Activated CD8-positive, alpha-beta memory T cell treated with anti-CD3 and anti-CD28 coated beads, Interleukin-2, amount 50 U/mL, for 48 hours (primary cell): ENCODE measurements around the gene ATXN10.

Experiments used
- DNase-seq: peaks from one replicate; pipeline ENCODE4 v3.0.0-alpha.2; 2020

The ATXN10 gene

DNA sequence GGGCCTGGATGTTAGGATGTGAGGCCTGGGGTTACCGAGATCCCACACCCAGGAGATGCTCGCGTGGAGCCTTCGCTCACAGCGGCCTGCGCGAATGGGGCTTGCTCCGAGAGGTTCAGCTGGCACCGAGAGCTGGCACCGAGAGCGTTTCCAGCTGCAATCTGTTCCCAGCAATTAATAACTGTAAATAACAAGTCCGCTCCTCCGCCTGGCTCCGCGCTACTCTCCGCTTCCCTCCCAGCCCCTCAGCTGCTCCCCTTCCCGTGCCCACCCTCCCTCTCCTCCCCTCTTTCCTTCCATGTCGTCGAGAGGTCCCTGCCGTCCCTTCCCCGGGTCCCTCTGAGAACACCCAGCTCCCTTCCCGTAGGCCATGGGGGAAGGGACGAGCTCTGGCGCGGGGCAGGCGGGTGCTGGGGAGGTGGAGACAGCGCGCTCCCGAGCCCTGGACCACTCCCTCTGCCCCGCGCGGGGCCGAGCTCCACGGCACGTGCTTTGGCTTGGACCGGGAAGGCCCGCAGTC lies 194.6 kb downstream of the ATXN10 start:
- DNase-seq, result no peak

DNA sequence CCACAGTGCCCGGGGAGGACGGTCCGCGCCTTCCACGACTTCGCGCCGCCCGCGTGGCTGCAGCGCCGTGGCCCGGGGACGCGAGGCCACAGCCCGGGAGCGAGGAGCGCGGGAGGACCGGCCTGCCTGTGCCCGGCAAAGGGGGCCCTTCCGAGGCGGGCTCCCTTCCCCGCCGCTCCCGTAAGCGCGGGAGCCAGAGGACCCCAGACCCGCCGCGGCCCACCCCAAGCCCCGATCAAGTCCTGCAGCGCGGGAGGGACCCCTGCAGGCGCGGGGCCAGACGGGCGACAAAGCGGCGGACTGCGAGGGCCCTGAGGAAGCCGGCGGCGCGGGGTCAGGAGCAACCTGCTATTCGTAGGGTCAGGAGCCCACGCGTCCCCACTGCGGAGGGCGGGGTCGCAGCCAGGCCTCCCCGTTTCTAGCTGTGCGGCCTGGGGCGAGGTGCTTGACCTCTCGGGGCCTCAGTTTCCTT lies 195.0 kb downstream of the ATXN10 start:
- no peak for DNase-seq

DNA sequence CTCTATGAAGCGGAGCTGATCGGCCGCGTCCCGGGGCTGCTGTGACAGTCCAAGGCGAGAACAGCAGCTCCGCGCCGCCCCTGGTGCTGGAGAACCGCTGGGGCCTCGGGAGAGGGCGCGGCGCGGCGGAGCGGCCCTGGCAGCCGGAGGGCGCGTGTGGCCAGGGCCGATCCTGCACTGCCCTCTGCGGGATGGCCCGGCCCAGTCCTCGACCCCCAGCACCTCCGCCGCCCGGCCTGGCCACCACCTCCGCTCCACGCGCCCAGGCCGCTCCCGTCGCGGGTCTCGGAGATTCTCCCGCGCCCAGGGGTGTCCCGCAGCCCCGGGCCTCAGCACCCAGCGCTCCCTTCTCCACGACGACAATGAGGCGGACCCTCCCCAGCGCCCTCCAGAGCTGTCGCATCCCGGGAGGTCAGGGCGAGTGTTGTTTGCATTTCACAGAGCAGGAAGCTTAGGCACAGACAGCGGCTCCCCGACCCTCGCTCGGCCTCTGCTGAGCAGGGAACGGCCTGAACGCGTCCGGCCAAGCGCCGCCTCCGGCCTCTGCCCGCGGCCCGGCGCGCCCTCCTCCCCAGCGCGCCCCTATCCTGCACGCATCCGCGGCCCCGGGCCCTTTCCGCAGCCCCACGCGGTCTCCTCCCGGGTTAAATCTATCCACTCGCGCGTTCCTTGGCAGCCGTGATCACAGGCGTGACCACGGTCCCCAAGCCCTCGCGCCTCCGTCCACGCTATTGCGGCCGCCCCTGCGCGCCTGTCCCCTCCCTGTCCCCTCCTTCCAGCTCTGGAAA lies 195.7 kb downstream of the ATXN10 start:
- DNase-seq, result no peak

DNA sequence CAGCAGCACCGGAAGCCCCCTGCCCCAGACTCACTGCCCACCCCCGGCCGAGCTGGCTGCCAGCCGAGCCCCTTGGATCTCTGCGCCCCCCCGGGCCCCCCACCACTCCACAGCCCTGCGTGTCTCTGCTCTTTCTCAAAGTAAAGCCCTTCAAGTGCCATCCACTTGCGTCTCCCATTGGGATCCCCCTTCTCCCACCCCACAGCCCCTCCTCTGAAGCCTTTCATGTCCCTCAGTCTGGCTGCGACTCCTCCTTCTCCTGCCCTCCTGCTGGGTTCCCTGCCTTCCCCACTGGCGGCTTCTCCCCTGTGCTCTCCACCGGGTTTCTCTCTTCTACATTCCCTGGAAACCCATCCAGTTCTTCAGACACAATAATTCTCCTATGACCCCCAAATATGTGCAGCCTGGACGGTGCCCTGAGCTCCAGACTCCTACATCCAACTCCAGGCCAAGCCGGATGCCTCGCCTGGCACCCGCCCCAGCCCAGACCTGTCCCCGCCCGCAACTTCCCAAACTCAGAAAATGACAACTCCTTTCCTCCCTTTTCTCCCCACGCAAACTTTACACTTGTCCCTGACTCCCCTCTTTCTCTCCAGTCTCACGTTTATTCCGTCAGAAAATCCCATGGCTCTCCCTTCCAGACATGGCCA lies 196.4 kb downstream of the ATXN10 start:
- no peak for DNase-seq

DNA sequence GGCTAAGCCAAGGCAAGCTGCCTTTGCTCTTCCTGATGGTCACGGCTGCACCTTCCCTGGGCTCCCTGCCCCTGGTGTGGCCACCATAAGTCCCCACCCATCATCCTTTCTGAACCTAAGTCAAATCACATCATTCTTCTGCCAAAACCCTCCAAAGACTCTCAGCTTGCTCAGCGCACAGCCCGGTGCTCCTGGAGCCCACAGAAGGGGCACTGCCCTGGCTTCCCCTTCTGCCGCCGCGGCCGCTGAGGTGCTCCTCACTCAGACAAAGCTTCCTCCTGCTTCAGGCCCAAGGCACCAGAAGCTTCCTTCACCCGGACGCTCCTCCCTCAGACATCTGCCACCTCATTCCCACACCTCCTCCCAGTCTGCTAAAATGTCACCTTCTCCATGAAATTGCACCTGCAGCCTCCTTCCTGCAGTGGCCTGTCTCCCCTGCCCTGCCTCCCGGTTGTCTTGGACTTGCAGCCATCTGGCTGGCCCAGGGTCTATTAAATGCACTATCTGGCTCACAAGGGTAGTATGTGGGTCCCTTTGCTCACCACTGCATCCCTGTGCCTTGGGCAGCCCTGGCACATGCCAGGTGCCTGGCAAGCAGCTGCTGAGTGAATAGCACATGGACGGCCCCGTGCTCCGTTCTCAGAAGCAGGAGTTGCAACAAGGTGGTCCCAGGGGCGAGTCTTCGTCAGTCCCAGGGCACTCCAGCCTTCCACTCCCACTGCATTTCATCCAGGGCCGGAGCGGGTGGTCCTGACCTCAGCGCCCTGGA lies 197.1 kb downstream of the ATXN10 start:
- no peak for DNase-seq

DNA sequence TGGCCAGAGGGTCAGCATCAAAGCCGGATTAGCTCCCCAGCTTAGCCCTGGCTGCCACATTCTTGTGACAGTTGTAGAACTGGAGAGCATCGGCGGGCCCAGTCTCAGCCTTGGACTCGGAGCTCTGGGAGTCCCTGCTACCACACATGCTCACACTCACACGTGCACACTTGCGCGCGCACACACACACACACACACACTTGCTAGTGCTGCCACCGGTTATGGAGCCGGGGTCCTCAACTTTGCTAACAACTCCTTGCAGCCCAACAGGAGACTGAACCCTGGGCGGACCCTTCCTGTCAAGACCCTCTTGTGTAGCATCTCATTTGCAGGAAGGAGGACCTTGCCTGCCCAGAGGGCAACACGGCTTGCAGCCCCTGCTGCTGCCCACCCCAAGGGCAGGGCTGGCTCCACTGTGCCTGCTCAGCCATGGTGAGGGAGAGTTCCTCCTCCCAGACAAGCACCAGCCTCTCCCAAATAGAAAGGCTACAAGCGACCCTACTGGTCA lies 197.8 kb downstream of the ATXN10 start:
- DNase-seq, result no peak

DNA sequence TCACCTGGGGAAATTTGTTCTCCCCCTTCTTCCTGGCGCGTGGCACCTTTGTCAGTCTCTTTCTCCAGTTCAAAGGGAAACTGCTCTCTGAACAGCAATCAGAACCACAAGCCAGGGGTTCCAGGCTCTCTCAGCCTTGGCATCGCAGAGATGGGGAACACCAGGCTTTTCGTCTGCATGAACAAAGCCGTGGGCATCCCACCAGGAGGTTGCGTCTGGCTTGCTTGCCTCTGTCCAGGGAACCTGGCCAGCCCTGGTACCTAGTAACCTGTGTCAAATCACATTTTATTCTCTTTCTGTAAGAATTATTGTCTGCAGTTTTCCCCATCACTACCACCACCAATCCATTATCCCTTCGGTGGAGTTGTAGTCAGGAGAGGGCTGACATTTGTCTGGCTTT lies 198.4 kb downstream of the ATXN10 start:
- no peak for DNase-seq

DNA sequence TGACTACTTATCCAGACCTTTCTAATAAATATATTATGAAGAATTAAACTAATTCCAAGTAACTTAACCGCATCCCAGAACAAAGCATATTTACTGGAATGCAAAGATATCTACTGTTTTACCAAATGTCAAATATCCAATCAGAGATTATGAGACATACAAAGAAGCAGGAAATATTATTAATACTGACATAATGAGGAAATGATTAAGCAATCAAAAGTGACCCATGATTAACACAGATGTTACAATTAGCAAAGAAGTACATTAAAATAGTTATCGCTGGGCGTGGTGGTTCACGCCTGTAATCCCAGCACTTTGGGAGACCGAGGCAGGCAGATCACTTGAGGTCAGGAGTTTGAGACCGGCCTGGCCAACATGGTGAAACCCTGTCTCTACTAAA lies 200.1 kb downstream of the ATXN10 start:
- DNase-seq, result no peak

DNA sequence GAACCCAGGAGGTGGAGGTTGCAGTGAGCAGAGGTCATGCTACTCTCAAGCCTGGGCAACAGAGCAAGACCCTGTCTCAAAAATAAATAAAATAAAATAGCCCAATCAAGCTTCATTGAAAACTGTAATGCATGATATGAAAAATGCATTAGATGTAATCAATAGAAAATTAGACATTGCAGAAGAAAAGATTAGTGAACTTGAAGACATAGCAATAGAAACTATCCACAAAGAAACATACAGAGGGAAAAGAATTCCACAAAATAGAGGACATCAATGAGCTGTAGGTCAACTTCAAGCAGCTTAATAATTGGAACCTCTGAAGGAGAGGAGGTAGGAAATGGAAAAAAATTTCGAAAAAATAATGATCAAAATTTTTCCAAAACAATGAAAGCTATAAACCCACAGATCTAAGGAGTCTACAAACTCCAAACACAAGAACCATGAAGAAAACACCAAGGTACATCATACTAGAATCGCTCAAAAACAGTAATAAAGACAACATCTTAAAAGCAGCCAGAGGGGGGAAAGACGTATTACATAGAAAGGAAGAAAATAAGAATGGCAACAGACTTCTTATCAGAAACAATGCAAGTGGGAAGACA lies 201.1 kb downstream of the ATXN10 start:
- no peak for DNase-seq

DNA sequence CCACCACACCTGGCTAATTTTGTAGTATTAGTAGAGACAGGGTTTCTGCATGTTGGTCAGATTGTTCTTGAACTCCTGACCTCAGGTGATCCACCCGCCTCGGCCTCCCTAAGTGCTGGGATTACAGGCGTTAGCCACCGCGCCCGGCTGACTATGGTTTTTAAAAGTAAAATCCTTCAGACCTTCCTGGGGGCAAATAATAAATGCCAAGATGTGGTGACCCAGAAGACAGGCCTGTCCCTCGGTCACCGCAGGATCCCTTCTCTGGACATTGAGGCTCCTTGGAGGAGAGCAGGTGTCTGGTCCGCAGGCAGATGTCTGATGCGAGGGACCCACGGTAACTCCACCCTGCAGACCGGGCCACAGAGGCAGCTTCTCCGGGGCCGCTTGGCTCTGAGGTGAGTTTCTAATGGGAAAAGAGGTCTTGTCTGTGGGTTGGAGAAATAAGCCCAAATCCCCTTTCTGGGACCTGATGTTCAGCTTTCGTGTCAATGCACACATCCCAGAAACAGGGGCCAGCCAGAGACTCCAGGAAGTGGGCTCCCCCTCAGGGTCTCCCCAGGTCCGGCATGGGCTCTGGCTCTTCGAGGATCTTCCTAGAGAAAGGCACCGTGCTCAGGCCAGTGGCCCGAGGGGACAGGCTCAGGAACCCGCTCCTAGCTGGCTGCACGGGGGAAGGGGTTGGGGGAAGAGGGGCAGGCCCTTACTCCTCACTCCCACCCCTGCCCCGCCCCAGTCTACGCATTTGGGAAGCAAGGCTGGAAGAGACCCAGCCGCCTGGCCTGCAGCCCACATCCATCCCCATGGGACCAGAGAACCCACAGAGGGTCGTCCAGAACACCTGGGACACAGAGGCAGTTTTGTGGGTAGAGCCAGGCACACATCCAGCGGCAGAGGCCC lies 204.8 kb downstream of the ATXN10 start:
- no peak for DNase-seq

DNA sequence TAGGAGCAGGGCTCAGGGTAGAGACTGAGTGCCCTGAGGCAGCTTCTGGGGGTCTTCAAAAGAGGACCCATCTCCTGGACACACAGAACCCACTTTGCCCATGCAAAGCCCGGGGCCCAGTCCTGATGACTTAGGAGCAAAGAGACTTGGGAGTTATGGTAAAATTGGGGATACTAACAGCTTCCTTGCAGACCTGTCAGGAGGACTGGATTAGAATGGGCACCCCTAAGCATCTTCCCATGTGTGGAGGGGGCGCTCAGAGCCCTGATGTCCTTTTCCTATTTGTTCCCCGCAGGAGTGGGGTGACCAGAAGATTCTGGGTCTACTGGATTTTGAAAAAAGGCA lies 205.4 kb downstream of the ATXN10 start:
- no peak for DNase-seq

DNA sequence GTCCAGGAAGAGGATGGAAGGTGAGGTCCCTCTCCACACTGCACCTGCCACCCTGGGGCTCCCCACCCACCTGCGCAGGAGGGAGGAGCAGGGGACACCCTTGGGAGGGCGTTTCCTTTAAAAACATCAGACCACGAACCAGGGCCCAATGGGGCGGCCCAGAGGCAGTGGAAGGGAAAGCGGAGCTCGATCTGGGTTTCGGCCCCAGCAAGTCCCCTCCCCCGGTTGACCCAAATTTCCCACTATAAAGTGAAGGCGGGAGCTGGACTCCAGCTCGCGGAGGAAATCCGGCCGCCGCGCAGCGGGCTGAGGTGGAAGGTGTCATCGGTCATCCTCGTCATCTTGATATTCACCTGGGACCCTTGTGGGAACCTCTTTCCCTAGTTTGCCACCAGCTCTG lies 206.0 kb downstream of the ATXN10 start:
- no peak for DNase-seq

DNA sequence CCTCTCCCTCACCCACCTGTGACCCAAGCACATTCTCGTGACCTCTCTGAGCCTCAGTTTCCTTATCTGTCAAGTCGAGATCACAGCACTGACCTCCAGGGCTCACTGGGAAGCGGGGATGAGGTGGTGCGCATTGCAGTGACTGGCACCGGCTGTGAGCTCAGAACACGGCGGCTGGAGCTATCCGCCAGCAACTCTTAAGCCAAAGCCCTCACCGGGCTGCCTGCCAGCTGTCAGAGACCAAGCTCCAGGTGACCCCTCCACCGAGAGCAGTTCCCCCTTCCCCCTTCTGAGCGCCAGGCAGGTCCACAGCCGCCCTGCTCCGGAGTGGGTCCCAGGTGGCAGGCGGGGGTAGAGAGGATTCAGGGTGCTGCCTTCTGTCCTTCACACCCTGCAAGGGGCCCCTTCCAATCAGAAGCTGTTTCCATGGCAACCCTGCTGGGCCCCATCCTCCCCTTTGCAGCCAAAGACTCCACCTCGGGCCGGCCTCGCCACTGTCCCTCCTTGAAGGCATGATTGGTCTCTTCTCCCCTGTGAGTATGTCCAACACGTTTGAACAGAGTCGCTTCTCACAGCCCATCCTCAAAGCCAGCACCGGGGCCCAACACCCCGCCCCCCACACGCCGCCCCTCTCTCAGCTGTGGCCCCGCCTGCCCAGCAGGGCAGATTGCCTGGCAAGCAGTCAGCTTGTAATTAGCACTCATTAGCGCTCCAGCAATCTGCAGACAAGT lies 206.6 kb downstream of the ATXN10 start:
- no peak for DNase-seq

DNA sequence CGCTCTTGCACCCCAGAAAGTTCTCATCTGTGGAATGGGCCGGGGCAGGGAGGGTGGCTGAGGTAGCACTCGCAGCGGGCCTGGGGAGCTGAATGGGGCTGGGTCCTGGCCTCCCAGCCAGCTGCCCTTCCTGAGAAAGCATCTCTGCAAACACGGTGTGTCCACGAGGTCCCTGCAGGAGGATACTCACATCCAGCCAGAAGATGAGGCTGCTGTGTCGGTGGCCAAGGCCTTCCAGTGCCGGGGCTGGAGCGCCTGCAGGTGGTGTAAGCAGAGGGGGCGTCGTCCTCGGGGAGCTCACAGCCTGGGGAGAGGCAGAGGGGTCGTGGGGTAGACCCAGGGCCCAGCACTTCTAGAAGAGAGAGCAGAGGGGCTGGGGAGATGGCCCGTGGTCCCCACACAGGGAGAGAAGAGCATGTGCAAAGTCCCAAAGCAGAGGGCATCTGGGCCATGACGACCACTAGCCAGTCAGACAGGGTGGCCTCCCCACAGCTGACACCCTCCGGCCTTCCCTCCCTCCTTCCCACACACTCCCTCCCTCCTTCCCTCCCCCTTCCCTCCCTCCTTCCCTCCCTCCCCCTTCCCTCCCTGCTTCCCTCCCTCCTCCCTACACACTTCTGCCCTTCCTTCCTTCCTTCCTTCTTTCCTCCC lies 207.4 kb downstream of the ATXN10 start:
- DNase-seq, result no peak

DNA sequence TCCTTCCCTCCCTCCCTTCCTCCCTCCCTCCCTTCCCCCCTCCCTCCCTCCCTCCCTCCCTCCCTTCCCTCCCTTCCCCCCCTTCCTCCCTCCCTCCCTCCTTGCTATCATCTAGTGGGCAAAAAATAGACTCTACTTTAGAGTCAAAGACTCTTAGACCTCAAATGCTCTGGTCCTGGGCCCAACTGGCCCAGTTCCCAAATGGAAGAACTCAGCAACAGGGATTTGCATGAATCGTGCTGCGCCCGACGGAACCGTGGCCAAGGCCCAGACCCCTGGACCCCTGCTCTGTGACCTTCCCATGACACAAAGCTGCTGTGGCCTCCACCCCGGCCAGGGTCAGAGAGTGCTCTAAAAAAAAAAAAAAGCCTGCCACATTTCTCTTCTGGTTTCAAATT lies 207.9 kb downstream of the ATXN10 start:
- DNase-seq, result no peak

DNA sequence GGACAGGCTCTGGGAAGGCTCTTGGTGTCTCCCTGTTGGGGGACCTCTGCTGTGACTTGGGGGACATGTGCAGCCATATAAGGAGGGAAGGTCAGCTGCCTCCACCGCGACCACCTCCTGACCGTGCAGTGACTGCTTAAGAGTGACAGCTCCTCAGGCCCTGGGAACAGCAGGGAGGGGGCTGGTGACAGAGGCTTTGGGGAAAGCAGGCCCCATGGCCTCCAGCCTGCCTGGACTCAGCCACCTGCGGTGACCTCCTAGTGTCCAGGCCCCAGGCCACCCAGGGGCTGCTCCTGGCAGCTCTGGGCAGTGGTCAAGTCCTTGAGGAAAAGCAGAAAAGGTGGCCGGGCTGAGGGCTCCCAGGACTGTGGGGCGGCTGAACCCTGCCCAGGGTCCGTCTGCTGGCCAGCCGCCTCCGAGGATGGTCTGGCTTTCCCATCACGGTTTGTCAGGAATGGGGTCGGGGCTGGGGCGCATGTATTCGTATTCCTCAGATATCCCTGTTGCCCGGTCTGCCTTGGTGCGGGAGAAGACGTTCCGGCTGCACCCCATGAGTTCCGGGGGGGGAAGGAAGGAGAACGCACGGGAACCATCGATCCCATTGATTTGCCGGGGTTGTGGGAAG lies 208.6 kb downstream of the ATXN10 start:
- DNase-seq, result no peak

DNA sequence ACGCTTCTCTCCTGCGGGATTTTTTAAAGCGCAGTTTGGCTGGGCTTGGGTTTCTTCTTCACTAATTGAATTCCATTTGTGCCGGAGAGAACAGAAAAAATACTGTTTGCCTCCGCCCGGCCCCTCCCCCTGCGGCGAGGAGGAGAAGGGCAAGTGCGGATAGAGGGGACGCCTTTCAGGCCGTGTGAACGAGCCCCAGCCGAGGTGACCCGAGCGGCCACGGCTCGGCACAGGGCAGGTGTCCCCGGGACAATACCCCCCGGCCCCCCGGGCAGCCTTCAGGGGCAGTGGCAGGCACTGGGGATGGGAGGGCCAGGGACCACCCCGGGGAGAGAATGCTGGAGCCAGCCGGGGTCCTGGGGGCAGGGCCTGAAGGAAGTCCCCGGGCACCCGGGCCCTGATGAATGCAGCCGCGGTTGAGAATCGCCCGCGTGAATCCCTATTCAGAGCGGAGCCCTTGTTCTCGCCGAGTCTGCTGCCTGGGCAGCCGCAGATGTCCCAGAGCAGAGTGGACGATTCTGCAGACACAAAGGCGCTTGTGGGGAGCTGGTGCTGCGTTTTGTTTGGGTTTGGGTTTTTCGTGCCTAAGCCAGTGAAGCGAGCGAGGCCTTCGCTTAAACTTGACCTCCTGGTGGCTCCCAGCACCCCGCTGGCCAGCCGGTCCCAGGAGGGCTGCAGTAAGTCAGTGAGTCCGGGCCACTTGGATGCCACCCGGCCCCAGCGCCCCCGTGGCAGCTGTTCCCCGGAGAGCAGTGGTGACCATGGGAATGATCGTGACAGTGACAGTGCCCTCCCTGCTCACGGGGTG lies 209.3 kb downstream of the ATXN10 start:
- no peak for DNase-seq

DNA sequence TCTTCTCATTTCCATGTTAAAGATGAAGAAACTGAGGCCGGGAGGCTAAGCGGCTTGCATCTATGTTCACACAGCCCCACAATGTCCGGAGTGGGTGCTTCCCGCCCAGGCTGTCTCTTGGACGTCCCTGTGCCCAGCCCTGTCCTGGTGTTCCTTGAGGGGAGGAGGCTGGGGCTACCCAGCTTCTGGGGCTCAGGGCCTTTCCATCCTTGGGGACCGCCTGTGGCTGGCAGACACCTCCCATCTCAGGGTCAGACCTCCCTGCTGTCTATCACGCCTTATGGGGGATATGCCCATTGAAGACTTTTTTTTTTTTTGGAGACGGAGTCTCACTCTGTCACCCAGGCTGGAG lies 209.9 kb downstream of the ATXN10 start:
- no peak for DNase-seq
